ENCODE results near the gene SLC11A2. TPM values are rescaled to one million over a fixed set of nuclear protein-coding genes. Genes with fewer than 3 reads are reported as not detected.

SLC11A2 gene
- total and polyA plus RNA-seq, 2 of the 8 experiments (the other 6 are each of a cell fraction or from before 2014, with no cell fraction given): 55.0 to 61.5 TPM

GRCh38 chr12:50934981-50935807, 91.0 kb downstream of the SLC11A2 start:
- Histone ChIP-seq H3K9ac (replicated peaks in 1 of 4; ENCODE audit: extremely low read depth in 1 of 4, low read depth in 3 of 4, low read length in 3 of 4) (no peak overlapping the region), H3K79me2 (ENCODE audit: control insufficient read depth in 1 of 2, insufficient read depth in 2 of 2, low read length in 2 of 2) (no peaks in the 10 kb centered on the region), H2BK12ac (ENCODE audit: low read depth, low read length) (no peak overlapping the region), H3K4me2 (ENCODE audit: insufficient read depth in 1 of 2, low read depth in 2 of 2, low read length in 2 of 2) (no peak overlapping the region), H3K56ac (replicated peaks; ENCODE audit: insufficient read length, low read depth, low read length) (no peak overlapping the region), H3K4me1 (replicated peaks in 1 of 4; ENCODE audit: control insufficient read depth in 3 of 4, insufficient read depth in 4 of 4, low read length in 3 of 4) (no peaks in the 10 kb centered on the region), H3K23ac (ENCODE audit: insufficient read length) (no peak overlapping the region), H4K20me1 (replicated peaks in 1 of 2; ENCODE audit: control insufficient read depth in 1 of 2, insufficient read depth in 2 of 2, low read length in 2 of 2) (no peaks in the 10 kb centered on the region), H3K36me3 (ENCODE audit: control insufficient read depth in 2 of 4, insufficient read depth in 4 of 4, low read length in 3 of 4) (no peaks in the 10 kb centered on the region), H3K14ac (ENCODE audit: insufficient read length) (no peak overlapping the region), H2BK15ac (ENCODE audit: low read length) (no peak overlapping the region), H4K5ac (ENCODE audit: insufficient read length, low read depth, low read length) (no peak overlapping the region), H2BK5ac (ENCODE audit: low read depth, low read length) (no peak overlapping the region), H2BK120ac (replicated peaks; ENCODE audit: low read depth, low read length) (no peak overlapping the region), H3K23me2 (ENCODE audit: low read depth, low read length) (no peaks in the 10 kb centered on the region), H3K27me3 (replicated peaks in 1 of 4; ENCODE audit: control insufficient read depth in 3 of 4, extremely low read depth in 1 of 4, insufficient read depth in 3 of 4, low read length in 3 of 4) (no peaks in the 10 kb centered on the region), H3K79me1 (ENCODE audit: low read depth, low read length) (no peaks in the 10 kb centered on the region), H2AK5ac (ENCODE audit: low read depth, low read length) (no peak overlapping the region), H3K4ac (replicated peaks; ENCODE audit: insufficient read length, low read depth, low read length) (no peak overlapping the region), H3K4me3 (ENCODE audit: extremely low read depth in 1 of 4, insufficient read depth in 2 of 4, low read depth in 3 of 4, low read length in 4 of 4) (no peak overlapping the region), H2BK20ac (ENCODE audit: low read length) (no peak overlapping the region), H3K27ac (ENCODE audit: low read depth, low read length) (no peak overlapping the region), H3K9me3 (ENCODE audit: insufficient read depth in 2 of 2, low read depth in 1 of 2, low read length in 1 of 2) (no peaks in the 10 kb centered on the region), H4K91ac (replicated peaks; ENCODE audit: insufficient read length, low read length) (no peak overlapping the region), H4K8ac (ENCODE audit: extremely low read depth, insufficient read depth, low read length) (no peak overlapping the region), H3K18ac (ENCODE audit: extremely low read depth, low read length) (no peak overlapping the region), H2AFZ (ENCODE audit: low read length) (no peak overlapping the region)
- ChIA-PET CTCF (ENCODE audit: partially characterized antibody) (no interaction called here), POLR2A (ENCODE audit: partially characterized antibody) (interaction anchor here (1.1 kb wide), 1 partner anchor 11 kb away, joined by 3 read pairs; a partner anchor contains a TSS)
- FAIRE-seq: no peak
- WGBS, 2 experiments (ENCODE audit: extremely low coverage in 1 of 2, insufficient coverage in 1 of 2, insufficient read length in 1 of 2, insufficient replicate concordance in 2 of 2, low coverage in 1 of 2, low lambda C conversion rate in 2 of 2, missing lambda C conversion rate in 1 of 2): 89% methylated on average over 6 of the region's 6 CpGs; no CpG with 5 or more reads in 1 of the 2 experiments
- no peak for DNase-seq (ENCODE audit: low read depth in 1 of 2, low spot score in 2 of 2)
- no peak for TF ChIP-seq CTBP2 (IDR thresholded peaks at IDR 0.05; ENCODE audit: borderline replicate concordance, insufficient read depth, insufficient read length, low read length)
- TF ChIP-seq CEBPB (IDR thresholded peaks at IDR 0.05; ENCODE audit: low read depth, low read length): no peak
- TF ChIP-seq SUZ12 (IDR thresholded peaks at IDR 0.05; ENCODE audit: low read length): no peak
- no peak for TF ChIP-seq MAFK (IDR thresholded peaks at IDR 0.05; ENCODE audit: low read depth, low read length)
- TF ChIP-seq SRF (IDR thresholded peaks at IDR 0.05; ENCODE audit: low read depth, low read length): no peak
- no peak for TF ChIP-seq CBX5 (IDR thresholded peaks at IDR 0.05; ENCODE audit: low read depth, low read length)
- no peak for TF ChIP-seq JUND (IDR thresholded peaks at IDR 0.05; ENCODE audit: low read length)
- no peak for TF ChIP-seq CHD2 (IDR thresholded peaks at IDR 0.05; ENCODE audit: low read length)
- TF ChIP-seq CHD1 (IDR thresholded peaks at IDR 0.05; ENCODE audit: low read depth, low read length): no peak
- no peak for TF ChIP-seq E2F6 (IDR thresholded peaks at IDR 0.05)
- TF ChIP-seq PHF8 (conservative IDR thresholded peaks at IDR 0.05; ENCODE audit: low read depth, low read length): no peak
- TF ChIP-seq TEAD4 (IDR thresholded peaks at IDR 0.05; ENCODE audit: low read depth, low read length): no peak
- TF ChIP-seq POLR2A (IDR thresholded peaks at IDR 0.05; ENCODE audit: control extremely low read depth in 1 of 2, low read depth in 2 of 2, low read length in 2 of 2): no peak

Data from H1 (cell line).